ENCODE measurements around the gene SELL.
"Not testable (repeated sequence)": the region's sequence is repeated elsewhere in the genome, so short reads cannot be mapped to it uniquely, and the experiment has no call there.

SELL gene

DNA sequence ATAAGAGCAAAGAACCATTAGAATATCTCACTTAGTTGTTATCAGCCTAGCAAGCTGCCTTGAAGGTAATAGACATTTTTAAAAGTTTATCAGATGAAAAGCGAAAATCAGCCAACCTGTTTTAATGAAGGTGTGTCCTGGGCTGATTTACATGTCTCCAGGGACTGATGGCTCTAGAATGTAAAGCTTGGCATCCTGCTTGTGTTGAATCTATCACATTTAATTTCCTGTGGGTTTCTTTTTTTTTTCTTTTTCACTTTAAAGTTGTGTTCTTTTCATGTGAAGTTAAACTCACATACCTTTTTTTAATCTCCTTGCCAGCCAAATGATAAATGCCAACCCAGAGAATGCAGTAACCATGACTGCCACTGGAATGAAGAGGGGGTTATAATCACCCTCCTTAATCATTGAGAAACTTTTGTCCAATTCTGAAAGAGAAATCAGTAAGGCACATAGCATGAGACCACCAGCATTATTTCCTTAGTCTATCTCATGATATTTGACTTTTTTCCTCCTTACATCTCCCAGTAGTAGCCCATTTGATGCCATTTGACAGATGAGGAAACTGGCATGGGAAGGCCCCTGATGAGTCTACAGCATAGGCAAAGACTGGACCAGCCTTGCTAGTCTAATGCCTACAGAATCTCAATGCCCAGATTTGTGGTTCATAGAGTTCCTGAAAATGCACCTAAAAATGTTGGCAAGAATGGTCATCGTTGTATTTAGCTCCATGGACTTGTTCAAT, 10.0 kb downstream of the SELL start:
- FAIRE-seq: no peak

DNA sequence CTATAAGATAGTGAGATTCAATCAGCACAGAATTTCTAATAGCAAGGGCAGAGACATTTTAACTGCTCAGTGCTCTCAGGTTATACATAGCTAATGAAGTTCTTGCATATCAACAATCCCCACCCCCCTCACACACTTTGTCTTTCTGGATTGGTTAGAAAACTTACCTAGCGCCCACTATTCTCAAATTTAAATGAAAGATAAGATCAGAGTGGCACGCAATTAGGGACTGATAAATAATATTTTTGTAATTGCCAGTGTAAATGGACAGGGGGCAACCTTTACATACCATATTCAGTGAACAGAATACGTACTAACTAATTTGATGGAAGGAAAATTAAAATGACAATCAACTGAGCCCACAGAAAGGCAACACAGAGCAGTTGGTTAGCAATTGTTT, 11.7 kb downstream of the SELL start:
- no peak for FAIRE-seq

DNA sequence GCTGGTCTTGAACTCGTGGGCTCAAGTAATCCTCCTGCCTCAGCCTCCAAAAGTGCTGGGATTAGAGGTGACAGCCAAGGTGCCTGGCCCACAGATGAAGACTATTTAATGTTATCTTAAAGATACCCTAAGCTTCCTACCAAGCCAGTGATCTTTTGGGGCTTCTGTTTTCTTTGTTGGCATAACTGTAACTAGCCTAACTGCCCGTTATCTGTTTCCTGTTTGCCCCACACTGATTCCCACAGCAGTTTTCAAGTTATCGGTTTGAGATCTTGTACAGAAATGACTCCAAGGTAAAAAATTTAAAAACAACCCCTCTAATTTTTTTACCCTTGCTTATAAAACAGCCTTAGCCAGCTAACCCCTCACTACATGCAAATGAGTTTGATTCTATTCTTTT, 12.4 kb downstream of the SELL start:
- no peak for FAIRE-seq

- FAIRE-seq: no peak
Observed at GRCh38 chr1:169697755-169698154, 13.7 kb downstream of the SELL start.

DNA sequence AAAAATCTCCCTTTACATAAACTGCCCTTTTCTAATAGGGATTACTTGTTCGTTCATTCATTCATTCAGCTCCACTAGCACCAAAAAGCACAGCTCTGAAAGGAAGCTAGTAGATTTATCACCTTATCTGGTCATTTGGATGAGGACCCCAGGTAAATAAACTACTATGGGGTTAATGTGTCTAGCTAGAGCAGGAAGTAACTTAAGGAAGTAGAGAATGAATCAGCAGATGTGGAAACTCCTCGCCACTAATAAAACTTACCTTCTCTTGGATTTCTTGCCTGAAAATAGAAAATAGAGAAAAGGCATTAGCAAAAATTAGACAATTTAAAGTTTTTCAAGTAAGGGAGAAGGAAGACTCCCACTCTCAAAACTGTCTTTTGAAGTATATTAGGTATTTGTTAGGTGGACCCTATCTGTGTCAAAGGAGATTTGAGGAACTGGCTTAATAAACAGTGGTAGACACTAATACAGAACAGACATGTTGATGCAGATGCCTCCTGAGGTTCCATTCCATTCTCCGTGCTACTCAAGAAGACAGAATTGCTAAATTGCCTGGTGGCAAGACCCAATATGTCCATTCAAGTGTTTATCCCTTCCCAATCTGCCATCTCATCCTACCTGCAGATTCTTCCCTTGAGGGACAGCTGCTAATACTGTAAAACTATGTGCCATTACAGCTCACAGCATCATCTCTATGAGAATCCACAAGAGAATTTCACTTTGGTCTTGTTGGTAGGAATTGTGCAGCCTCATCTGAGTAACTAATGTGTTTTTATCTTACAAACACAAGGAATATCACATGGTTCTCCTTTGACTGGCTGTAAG, 14.9 kb downstream of the SELL start:
- no peak for FAIRE-seq

DNA sequence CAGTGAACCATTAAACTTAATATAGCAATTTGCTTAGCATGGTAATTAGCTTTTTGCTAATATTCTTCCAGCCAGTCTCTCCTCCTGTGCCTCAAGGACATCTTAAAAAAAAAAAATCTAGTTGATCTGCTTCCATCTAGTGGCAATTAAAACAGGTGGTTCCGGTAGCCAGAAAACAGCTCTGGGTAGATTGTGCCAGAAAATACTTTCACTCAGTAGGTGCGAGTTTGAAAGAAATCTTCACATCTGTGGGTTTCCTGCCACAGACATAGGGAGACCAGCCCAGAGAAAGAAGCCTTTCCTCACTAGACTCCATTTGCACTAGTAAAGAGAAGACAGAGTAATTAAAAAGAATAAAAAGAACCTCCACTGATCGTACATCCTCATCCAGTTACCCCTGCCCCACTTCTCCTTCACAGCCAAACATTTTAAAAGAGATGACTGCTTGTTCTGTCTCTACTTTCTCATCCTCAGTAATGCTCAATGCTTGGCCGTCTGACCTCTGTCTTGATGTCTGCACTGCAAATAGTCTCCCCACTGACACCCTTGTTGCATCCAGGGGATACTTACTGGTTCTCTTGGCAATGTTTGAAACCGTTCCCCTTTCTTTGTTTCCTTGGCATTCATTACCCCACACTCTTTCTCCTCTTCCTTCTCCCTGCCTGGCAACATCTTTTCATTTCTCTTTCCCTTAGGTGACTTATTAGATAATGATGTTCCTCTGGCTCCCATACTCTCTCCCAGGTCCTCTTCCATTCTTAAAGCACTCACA, 16.9 kb downstream of the SELL start:
- no peak for FAIRE-seq

GRCh38 chr1:169692756-169693460, 18.5 kb downstream of the SELL start:
- no peak for FAIRE-seq

GRCh38 chr1:169690489-169690888, 20.9 kb downstream of the SELL start:
- no peak for FAIRE-seq

- no peak for FAIRE-seq
Observed at GRCh38 chr1:169689395-169689794, 22.0 kb downstream of the SELL start.

GRCh38 chr1:169688377-169688776, 23.0 kb downstream of the SELL start:
- FAIRE-seq: not testable (repeated sequence)

DNA sequence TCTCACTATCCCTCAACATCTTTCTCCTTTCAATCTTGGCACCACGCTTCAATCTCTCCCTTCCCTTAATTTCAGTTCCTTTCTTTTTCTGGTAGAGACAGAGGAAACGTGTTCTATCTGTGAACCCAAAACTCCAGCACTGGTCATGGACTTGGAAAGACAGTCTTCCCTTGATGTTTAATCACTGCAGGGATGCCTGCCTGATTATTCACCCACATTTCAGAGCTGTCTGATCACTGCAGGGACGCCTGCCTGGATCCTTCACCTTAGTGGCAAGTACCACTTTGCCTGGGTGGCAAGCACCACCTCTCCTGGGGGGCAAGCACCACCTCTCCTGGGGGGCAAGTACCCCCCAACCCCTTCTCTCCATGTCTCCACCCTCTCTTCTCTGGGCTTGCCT, 27.8 kb downstream of the SELL start:
- no peak for FAIRE-seq

GRCh38 chr1:169683168-169683567, 28.3 kb downstream of the SELL start:
- not testable (repeated sequence) for FAIRE-seq

GRCh38 chr1:169682071-169682470, 29.3 kb downstream of the SELL start:
- no peak for FAIRE-seq

GRCh38 chr1:169681140-169681539, 30.3 kb downstream of the SELL start:
- no peak for FAIRE-seq

- no peak for FAIRE-seq
Observed at GRCh38 chr1:169680377-169681019, 30.9 kb downstream of the SELL start.

DNA sequence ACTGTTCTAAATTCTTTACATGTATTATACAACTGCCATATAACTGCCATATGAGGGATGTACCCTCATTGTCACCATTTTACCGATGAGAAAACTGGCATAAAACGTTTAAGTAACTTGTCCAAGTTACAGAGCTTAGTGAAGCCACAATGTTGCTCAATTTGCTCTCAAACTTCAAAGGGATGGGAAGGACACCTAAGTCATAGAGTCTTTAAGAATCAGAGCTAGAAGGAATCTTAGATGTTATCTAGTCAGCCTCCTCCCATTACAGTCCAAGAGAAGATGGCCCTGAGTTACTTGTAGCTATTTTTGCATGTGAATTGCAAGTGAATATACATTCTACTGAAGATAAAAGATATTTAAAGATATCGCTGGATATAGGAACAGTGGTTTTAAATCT, 31.7 kb downstream of the SELL start:
- no peak for FAIRE-seq

DNA sequence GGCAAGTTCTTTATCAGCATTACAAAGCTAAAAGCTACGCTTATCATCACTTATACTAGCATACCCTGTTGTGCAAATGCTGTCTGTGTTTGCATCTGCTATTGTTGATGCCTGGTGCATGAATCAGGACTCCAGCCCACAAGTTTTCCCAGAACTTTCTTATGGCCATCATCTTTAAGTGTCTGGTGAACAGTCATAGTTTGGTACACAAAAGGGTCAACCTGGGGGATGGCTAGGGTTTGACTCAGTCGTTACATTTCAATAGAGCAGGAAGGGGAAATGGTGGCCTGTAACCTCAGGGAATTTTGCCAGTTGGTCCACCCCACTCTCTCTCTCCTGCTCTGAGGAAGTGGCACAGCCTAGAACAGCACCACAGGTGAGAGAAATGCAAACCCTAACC, 35.4 kb downstream of the SELL start:
- FAIRE-seq: no peak

DNA sequence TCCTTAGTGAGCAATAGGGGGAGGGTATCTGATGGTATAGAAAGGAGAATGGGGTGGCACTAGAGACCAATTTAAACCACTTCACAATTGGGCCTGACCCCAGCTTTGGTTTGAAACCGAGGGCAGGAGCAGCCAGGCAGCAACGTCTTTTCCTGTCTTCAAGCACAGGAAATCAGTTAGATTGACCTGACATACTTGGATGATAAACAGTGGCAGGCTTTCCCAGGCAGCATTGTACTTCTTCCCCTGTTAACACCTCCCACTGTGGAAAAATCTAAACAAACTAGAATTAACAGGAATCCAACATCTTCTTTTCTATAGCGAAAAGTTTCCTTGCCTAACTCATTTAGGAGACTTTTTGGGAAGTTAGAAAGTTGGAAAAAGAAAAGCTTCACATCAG, 40.6 kb downstream of the SELL start:
- FAIRE-seq: no peak

GRCh38 chr1:169670244-169670643, 41.2 kb downstream of the SELL start:
- not testable (repeated sequence) for FAIRE-seq

GRCh38 chr1:169667699-169668596, 43.5 kb downstream of the SELL start:
- FAIRE-seq: not testable (repeated sequence)

- not testable (repeated sequence) for FAIRE-seq
Observed at GRCh38 chr1:169667227-169667639, 44.2 kb downstream of the SELL start.
